Measurements from ENCODE around the gene PRR5L. TPM values are rescaled to one million over a fixed set of nuclear protein-coding genes. Genes with fewer than 3 reads are reported as not detected.

PRR5L gene
- total RNA-seq, 3 donors from 2014 or later = 5.1 to 10.0 (median 8.5) TPM

GRCh38 chr11:36409152-36409816, 113.2 kb downstream of the PRR5L start:
- Mint-ChIP-seq H3K4me3 (peak overlapping the region; percentile 41), H3K27me3 (ENCODE audit: low read depth) (no peaks in the 10 kb centered on the region), H3K4me1 (ENCODE audit: low read depth) (peaks cover 63% of the 10 kb centered on the region), H3K36me3 (ENCODE audit: insufficient read depth) (no peaks in the 10 kb centered on the region), H3K9me3 (no peaks in the 10 kb centered on the region)
- ATAC-seq (peak; percentile 43 to 60), DNase-seq (no peak)

- Mint-ChIP-seq H3K4me1 (ENCODE audit: low read depth) (peaks cover 61% of the 10 kb centered on the region), H3K27me3 (ENCODE audit: low read depth) (no peaks in the 10 kb centered on the region), H3K4me3 (no peak overlapping the region)
These were observed 115.1 kb downstream of the PRR5L start for GRCh38 chr11:36411202-36411640.

GRCh38 chr11:36412781-36413383, 116.8 kb downstream of the PRR5L start:
- ATAC-seq (no peak), DNase-seq (no peak)
- Mint-ChIP-seq H3K9me3 (no peaks in the 10 kb centered on the region), H3K4me1 (ENCODE audit: low read depth) (peaks cover 63% of the 10 kb centered on the region), H3K36me3 (ENCODE audit: insufficient read depth) (peaks cover 3% of the 10 kb centered on the region), H3K4me3 (no peak overlapping the region), H3K27me3 (ENCODE audit: low read depth) (no peaks in the 10 kb centered on the region)

More at GRCh38 chr11:36411202-36411640, 115.1 kb downstream of the PRR5L start:
- no peaks in the 10 kb centered on the region for H3K36me3 Mint-ChIP-seq (ENCODE audit: insufficient read depth)
- ATAC-seq = no peak
- no peak for DNase-seq
- H3K9me3 Mint-ChIP-seq = no peaks in the 10 kb centered on the region

GRCh38 chr11:36417154-36417553, 121.1 kb downstream of the PRR5L start:
- Mint-ChIP-seq H3K4me1 (ENCODE audit: low read depth) (peaks cover 53% of the 10 kb centered on the region), H3K36me3 (ENCODE audit: insufficient read depth) (peaks cover 11% of the 10 kb centered on the region), H3K9me3 (no peaks in the 10 kb centered on the region), H3K4me3 (no peak overlapping the region), H3K27me3 (ENCODE audit: low read depth) (peaks cover 4% of the 10 kb centered on the region)
- no peak for ATAC-seq
- DNase-seq = no peak

- no peak overlapping the region for H3K4me3 Mint-ChIP-seq
- H3K36me3 Mint-ChIP-seq (ENCODE audit: insufficient read depth) = peaks cover 14% of the 10 kb centered on the region
- peaks cover 6% of the 10 kb centered on the region for H3K27me3 Mint-ChIP-seq (ENCODE audit: low read depth)
- no peak for ATAC-seq
- no peak for DNase-seq
- H3K9me3 Mint-ChIP-seq = no peaks in the 10 kb centered on the region
- peaks cover 64% of the 10 kb centered on the region for H3K4me1 Mint-ChIP-seq (ENCODE audit: low read depth)
These were observed 123.8 kb downstream of the PRR5L start for GRCh38 chr11:36419791-36420424.

GRCh38 chr11:36421546-36422155, 125.6 kb downstream of the PRR5L start:
- ATAC-seq (no peak), DNase-seq (no peak)
- Mint-ChIP-seq H3K36me3 (ENCODE audit: insufficient read depth) (peaks cover 16% of the 10 kb centered on the region), H3K27me3 (ENCODE audit: low read depth) (peaks cover 6% of the 10 kb centered on the region), H3K4me3 (peak overlapping the region; percentile 20), H3K4me1 (ENCODE audit: low read depth) (peaks cover 73% of the 10 kb centered on the region), H3K9me3 (no peaks in the 10 kb centered on the region)

- ATAC-seq (no peak), DNase-seq (no peak)
- Mint-ChIP-seq H3K36me3 (ENCODE audit: insufficient read depth) (peaks cover 6% of the 10 kb centered on the region), H3K4me1 (ENCODE audit: low read depth) (peaks cover 50% of the 10 kb centered on the region), H3K4me3 (no peak overlapping the region), H3K27me3 (ENCODE audit: low read depth) (peaks cover 2% of the 10 kb centered on the region), H3K9me3 (no peaks in the 10 kb centered on the region)
These were observed 129.5 kb downstream of the PRR5L start for GRCh38 chr11:36425561-36426081.

- H3K9me3 Mint-ChIP-seq = no peaks in the 10 kb centered on the region
- no peak overlapping the region for H3K4me3 Mint-ChIP-seq
- peaks cover 43% of the 10 kb centered on the region for H3K4me1 Mint-ChIP-seq (ENCODE audit: low read depth)
- peaks cover 2% of the 10 kb centered on the region for H3K27me3 Mint-ChIP-seq (ENCODE audit: low read depth)
- H3K36me3 Mint-ChIP-seq (ENCODE audit: insufficient read depth) = peaks cover 6% of the 10 kb centered on the region
- DNase-seq = no peak
- no peak for ATAC-seq
These were observed 130.2 kb downstream of the PRR5L start for GRCh38 chr11:36426226-36426848.

GRCh38 chr11:36427079-36427478, 131.0 kb downstream of the PRR5L start:
- no peak for DNase-seq
- ATAC-seq = no peak
- Mint-ChIP-seq H3K9me3 (no peaks in the 10 kb centered on the region), H3K4me3 (no peak overlapping the region), H3K27me3 (ENCODE audit: low read depth) (peaks cover 2% of the 10 kb centered on the region), H3K36me3 (ENCODE audit: insufficient read depth) (peaks cover 6% of the 10 kb centered on the region), H3K4me1 (ENCODE audit: low read depth) (peaks cover 42% of the 10 kb centered on the region)

GRCh38 chr11:36427876-36428275, 131.8 kb downstream of the PRR5L start:
- Mint-ChIP-seq H3K36me3 (ENCODE audit: insufficient read depth) (peaks cover 6% of the 10 kb centered on the region), H3K27me3 (ENCODE audit: low read depth) (peaks cover under 1% of the 10 kb centered on the region), H3K9me3 (no peaks in the 10 kb centered on the region), H3K4me1 (ENCODE audit: low read depth) (peaks cover 38% of the 10 kb centered on the region), H3K4me3 (no peak overlapping the region)
- no peak for DNase-seq
- no peak for ATAC-seq

GRCh38 chr11:36431429-36432092, 135.5 kb downstream of the PRR5L start:
- Mint-ChIP-seq H3K4me3 (peak overlapping the region; percentile 3), H3K36me3 (ENCODE audit: insufficient read depth) (peaks cover 2% of the 10 kb centered on the region), H3K27me3 (ENCODE audit: low read depth) (no peaks in the 10 kb centered on the region), H3K9me3 (no peaks in the 10 kb centered on the region), H3K4me1 (ENCODE audit: low read depth) (peaks cover 14% of the 10 kb centered on the region)
- DNase-seq (peak; percentile 30), ATAC-seq (peak; percentile 58 to 95)

- ATAC-seq (no peak), DNase-seq (no peak)
- H3K4me3 Mint-ChIP-seq = no peak overlapping the region
- H3K9me3 Mint-ChIP-seq = no peaks in the 10 kb centered on the region
- peaks cover 11% of the 10 kb centered on the region for H3K4me1 Mint-ChIP-seq (ENCODE audit: low read depth)
- no peaks in the 10 kb centered on the region for H3K27me3 Mint-ChIP-seq (ENCODE audit: low read depth)
- H3K36me3 Mint-ChIP-seq (ENCODE audit: insufficient read depth) = peaks cover 2% of the 10 kb centered on the region
These were observed 136.0 kb downstream of the PRR5L start for GRCh38 chr11:36432093-36432469.

- ATAC-seq = no peak
- Mint-ChIP-seq H3K4me3 (no peak overlapping the region), H3K36me3 (ENCODE audit: insufficient read depth) (peaks cover 2% of the 10 kb centered on the region), H3K4me1 (ENCODE audit: low read depth) (peaks cover 10% of the 10 kb centered on the region), H3K27me3 (ENCODE audit: low read depth) (no peaks in the 10 kb centered on the region), H3K9me3 (no peaks in the 10 kb centered on the region)
- DNase-seq = no peak
These were observed 136.7 kb downstream of the PRR5L start for GRCh38 chr11:36432738-36433137.
